ENCODE measurements around the gene FLOT2. TPM values are rescaled to one million over a fixed set of nuclear protein-coding genes. Genes with fewer than 3 reads are reported as not detected.
"Not testable (repeated sequence)": the region's sequence is repeated elsewhere in the genome, so short reads cannot be mapped to it uniquely, and the experiment has no call there.

The FLOT2 gene
- total RNA-seq, 1 experiment from 2014 or later = 76.9 TPM

GRCh38 chr17:28879886-28880571 lies 17.5 kb downstream of the FLOT2 start:
- DNase-seq = no peak
- peaks cover 22% of the 10 kb centered on the region for H3K36me3 ChIP-seq (replicated peaks; ENCODE audit: control insufficient read depth, insufficient read depth, low read length)
- no peaks in the 10 kb centered on the region for H3K27me3 ChIP-seq (ENCODE audit: control insufficient read depth, insufficient read depth, low read length)
- no peak overlapping the region for H3K4me3 ChIP-seq (ENCODE audit: insufficient read depth, low read depth, low read length)

- Histone ChIP-seq H3K36me3 (replicated peaks; ENCODE audit: control insufficient read depth, insufficient read depth, low read length) (peaks cover 21% of the 10 kb centered on the region), H3K27me3 (ENCODE audit: control insufficient read depth, insufficient read depth, low read length) (no peaks in the 10 kb centered on the region), H3K4me3 (ENCODE audit: insufficient read depth, low read depth, low read length) (no peak overlapping the region)
- peak; percentile 94 for DNase-seq
Measured at GRCh38 chr17:28878981-28879380, 18.6 kb downstream of the FLOT2 start.

GRCh38 chr17:28878158-28878910 lies 19.2 kb downstream of the FLOT2 start:
- H3K27me3 ChIP-seq (ENCODE audit: control insufficient read depth, insufficient read depth, low read length) = no peaks in the 10 kb centered on the region
- no peak overlapping the region for H3K4me3 ChIP-seq (ENCODE audit: insufficient read depth, low read depth, low read length)
- peaks cover 21% of the 10 kb centered on the region for H3K36me3 ChIP-seq (replicated peaks; ENCODE audit: control insufficient read depth, insufficient read depth, low read length)
- DNase-seq = no peak

GRCh38 chr17:28877150-28877711 lies 20.3 kb downstream of the FLOT2 start:
- not testable (repeated sequence) for DNase-seq; H3K4me3 ChIP-seq (ENCODE audit: insufficient read depth, low read depth, low read length); H3K27me3 ChIP-seq (ENCODE audit: control insufficient read depth, insufficient read depth, low read length)
- H3K36me3 ChIP-seq (replicated peaks; ENCODE audit: control insufficient read depth, insufficient read depth, low read length) = peaks cover 19% of the 10 kb centered on the region

- no peaks in the 10 kb centered on the region for H3K27me3 ChIP-seq (ENCODE audit: control insufficient read depth, insufficient read depth, low read length)
- peaks cover 7% of the 10 kb centered on the region for H3K36me3 ChIP-seq (replicated peaks; ENCODE audit: control insufficient read depth, insufficient read depth, low read length)
- no peak overlapping the region for H3K4me3 ChIP-seq (ENCODE audit: insufficient read depth, low read depth, low read length)
- DNase-seq = no peak
Measured at GRCh38 chr17:28875848-28876550, 21.5 kb downstream of the FLOT2 start.

- no peaks in the 10 kb centered on the region for H3K27me3 ChIP-seq (ENCODE audit: control insufficient read depth, insufficient read depth, low read length)
- H3K4me3 ChIP-seq (ENCODE audit: insufficient read depth, low read depth, low read length) = no peak overlapping the region
- DNase-seq = no peak
- peaks cover 2% of the 10 kb centered on the region for H3K36me3 ChIP-seq (replicated peaks; ENCODE audit: control insufficient read depth, insufficient read depth, low read length)
Measured at GRCh38 chr17:28874750-28875149, 22.8 kb downstream of the FLOT2 start.

- no peak for DNase-seq
- no peak overlapping the region for H3K4me3 ChIP-seq (ENCODE audit: insufficient read depth, low read depth, low read length)
- H3K27me3 ChIP-seq (ENCODE audit: control insufficient read depth, insufficient read depth, low read length) = no peaks in the 10 kb centered on the region
- peaks cover 2% of the 10 kb centered on the region for H3K36me3 ChIP-seq (replicated peaks; ENCODE audit: control insufficient read depth, insufficient read depth, low read length)
Measured at GRCh38 chr17:28873839-28874238, 23.7 kb downstream of the FLOT2 start.

GRCh38 chr17:28871056-28871579 lies 26.4 kb downstream of the FLOT2 start:
- no peak for DNase-seq
- H3K27me3 ChIP-seq (ENCODE audit: control insufficient read depth, insufficient read depth, low read length) = no peaks in the 10 kb centered on the region
- no peaks in the 10 kb centered on the region for H3K36me3 ChIP-seq (replicated peaks; ENCODE audit: control insufficient read depth, insufficient read depth, low read length)
- no peak overlapping the region for H3K4me3 ChIP-seq (ENCODE audit: insufficient read depth, low read depth, low read length)

- H3K36me3 ChIP-seq (replicated peaks; ENCODE audit: control insufficient read depth, insufficient read depth, low read length) = no peaks in the 10 kb centered on the region
- no peaks in the 10 kb centered on the region for H3K27me3 ChIP-seq (ENCODE audit: control insufficient read depth, insufficient read depth, low read length)
Measured at GRCh38 chr17:28867276-28867675, 30.3 kb downstream of the FLOT2 start.

GRCh38 chr17:28865946-28866752 lies 31.4 kb downstream of the FLOT2 start:
- H3K27me3 ChIP-seq (ENCODE audit: control insufficient read depth, insufficient read depth, low read length) = no peaks in the 10 kb centered on the region
- no peak for DNase-seq
- H3K4me3 ChIP-seq (ENCODE audit: insufficient read depth, low read depth, low read length) = no peak overlapping the region
- no peaks in the 10 kb centered on the region for H3K36me3 ChIP-seq (replicated peaks; ENCODE audit: control insufficient read depth, insufficient read depth, low read length)

More at GRCh38 chr17:28867276-28867675, 30.3 kb downstream of the FLOT2 start:
- no peak for DNase-seq
- H3K4me3 ChIP-seq (ENCODE audit: insufficient read depth, low read depth, low read length) = no peak overlapping the region

GRCh38 chr17:28864991-28865849 lies 32.3 kb downstream of the FLOT2 start:
- Histone ChIP-seq H3K4me3 (ENCODE audit: insufficient read depth, low read depth, low read length) (no peak overlapping the region), H3K27me3 (ENCODE audit: control insufficient read depth, insufficient read depth, low read length) (no peaks in the 10 kb centered on the region), H3K36me3 (replicated peaks; ENCODE audit: control insufficient read depth, insufficient read depth, low read length) (peaks cover 2% of the 10 kb centered on the region)
- no peak for DNase-seq

- no peak for DNase-seq
- no peaks in the 10 kb centered on the region for H3K27me3 ChIP-seq (ENCODE audit: control insufficient read depth, insufficient read depth, low read length)
- peaks cover 2% of the 10 kb centered on the region for H3K36me3 ChIP-seq (replicated peaks; ENCODE audit: control insufficient read depth, insufficient read depth, low read length)
- H3K4me3 ChIP-seq (ENCODE audit: insufficient read depth, low read depth, low read length) = no peak overlapping the region
Measured at GRCh38 chr17:28863953-28864352, 33.6 kb downstream of the FLOT2 start.

GRCh38 chr17:28862561-28862960 lies 35.0 kb downstream of the FLOT2 start:
- DNase-seq = no peak
- H3K27me3 ChIP-seq (ENCODE audit: control insufficient read depth, insufficient read depth, low read length) = no peaks in the 10 kb centered on the region

More at GRCh38 chr17:28862561-28862960, 35.0 kb downstream of the FLOT2 start:
- Histone ChIP-seq H3K36me3 (replicated peaks; ENCODE audit: control insufficient read depth, insufficient read depth, low read length) (peaks cover 15% of the 10 kb centered on the region), H3K4me3 (ENCODE audit: insufficient read depth, low read depth, low read length) (no peak overlapping the region)
